CD4-positive, alpha-beta T cell treated with Interleukin-10 for 1 hour (primary cell): ENCODE data around the gene CENPF.
"Not testable (repeated sequence)": the region's sequence is repeated elsewhere in the genome, so short reads cannot be mapped to it uniquely, and the experiment has no call there.

Source experiments
- DNase-seq: peaks from one replicate; pipeline ENCODE4 v3.0.0-alpha.2; 2020

CENPF gene

DNA sequence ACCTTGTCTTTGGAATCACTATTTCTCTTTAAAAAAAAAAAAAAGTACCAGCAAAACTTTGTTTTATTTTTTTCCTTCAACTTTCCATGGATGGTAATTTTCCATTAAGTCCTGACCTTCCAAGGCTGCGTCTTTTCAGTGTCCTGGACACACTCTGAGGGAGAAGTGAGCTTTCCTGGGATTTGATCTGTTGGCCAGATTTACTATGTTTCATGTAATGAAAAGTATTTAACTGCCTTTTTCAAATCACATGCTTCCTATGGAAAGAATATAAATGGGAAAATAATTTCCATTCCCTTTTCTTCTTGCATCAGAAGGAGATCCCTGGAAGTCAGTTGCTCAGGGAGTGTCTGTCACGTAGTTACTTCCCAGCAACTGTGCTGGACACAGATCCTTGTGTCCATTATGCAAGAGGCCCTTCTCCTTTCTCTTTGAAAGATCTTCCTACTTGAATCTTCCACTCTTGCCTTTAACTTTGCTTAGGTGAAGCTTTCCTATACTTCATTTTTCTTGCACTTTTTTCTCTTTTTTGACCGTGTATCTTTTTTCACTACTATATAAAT, 59.3 kb downstream of the CENPF start:
- no peak for DNase-seq

- DNase-seq: no peak
These were observed 61.8 kb downstream of the CENPF start for GRCh38 chr1:214664651-214665433.

DNA sequence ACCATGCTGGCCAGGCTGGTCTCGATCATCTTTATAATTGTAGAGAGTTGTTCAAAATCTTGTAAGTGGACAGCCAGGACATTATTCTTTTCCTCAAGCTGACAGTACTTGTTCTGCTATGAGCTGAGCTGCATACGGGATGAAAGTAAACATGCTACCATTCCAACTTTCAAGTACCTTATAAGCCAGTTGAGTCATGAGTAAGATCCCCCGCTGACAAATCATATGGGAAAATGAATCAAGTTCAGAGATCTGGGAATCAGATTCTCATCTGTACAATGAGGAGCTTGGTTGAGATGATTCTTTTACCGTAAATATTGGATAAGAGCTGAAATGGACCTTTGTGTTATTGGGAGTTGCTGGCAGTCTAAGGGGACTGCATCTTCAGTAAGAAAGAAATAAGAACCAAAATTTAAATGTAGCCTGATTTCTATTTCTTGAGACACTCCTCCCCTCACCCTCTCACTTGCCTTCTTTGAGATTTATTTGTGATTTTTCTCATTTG, 62.7 kb downstream of the CENPF start:
- DNase-seq: no peak

GRCh38 chr1:214666674-214667073, 63.7 kb downstream of the CENPF start:
- no peak for DNase-seq

DNA sequence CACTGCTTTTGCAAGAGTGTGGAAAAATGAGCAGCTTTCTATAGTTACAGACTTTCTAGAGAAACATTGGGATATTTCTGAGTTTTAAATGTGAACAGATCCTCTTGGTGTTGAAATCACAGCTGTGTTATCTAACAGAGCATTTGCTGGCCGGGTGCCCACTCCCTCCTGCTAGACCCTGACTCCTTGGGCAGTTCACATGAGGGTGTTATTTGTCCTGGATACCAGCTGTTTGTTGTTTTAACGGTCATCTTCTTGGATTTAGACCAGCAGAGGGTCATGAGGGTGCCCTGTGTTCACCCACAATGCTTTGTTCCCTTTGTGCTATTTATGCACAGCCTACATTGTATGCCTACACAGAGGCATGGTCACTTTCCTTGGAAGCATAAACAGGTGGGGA, 67.1 kb downstream of the CENPF start:
- no peak for DNase-seq

DNA sequence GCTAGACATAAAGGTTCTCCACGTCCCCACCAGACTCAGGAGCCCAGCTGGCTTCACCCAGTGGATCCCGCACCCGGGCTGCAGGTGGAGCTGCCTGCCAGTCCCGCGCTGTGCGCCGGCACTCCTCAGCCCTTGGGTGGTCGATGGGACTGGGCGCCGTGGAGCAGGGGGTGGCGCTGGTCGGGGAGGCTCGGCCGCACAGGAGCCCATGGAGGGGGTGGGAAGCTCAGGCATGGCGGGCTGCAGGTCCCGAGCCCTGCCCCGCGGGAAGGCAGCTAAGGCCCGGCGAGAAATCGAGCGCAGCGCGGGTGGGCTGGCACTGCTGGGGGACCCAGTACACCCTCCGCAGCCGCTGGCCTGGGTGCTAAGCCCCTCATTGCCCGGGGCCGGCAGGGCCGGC, 70.0 kb downstream of the CENPF start:
- DNase-seq: not testable (repeated sequence)

DNA sequence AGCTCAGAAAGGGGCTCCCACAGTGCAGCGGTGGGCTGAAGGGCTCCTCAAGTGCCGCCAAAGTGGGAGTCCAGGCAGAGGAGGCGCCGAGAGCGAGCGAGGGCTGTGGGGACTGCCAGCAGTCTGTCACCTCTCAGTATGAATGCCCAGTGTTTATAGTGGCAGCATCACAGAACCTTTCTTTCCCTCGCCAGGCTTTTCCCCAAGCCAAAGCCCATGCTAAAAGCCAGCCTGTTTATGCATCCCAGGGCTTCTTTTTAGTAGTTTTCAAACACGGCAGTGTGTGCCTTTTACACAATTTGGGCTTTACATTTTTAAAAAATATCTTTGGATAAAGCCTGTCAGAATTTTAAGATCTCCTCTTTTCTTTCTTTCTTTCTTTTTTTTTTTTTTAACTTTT, 70.6 kb downstream of the CENPF start:
- DNase-seq: no peak

GRCh38 chr1:214675524-214675923, 72.5 kb downstream of the CENPF start:
- not testable (repeated sequence) for DNase-seq

DNA sequence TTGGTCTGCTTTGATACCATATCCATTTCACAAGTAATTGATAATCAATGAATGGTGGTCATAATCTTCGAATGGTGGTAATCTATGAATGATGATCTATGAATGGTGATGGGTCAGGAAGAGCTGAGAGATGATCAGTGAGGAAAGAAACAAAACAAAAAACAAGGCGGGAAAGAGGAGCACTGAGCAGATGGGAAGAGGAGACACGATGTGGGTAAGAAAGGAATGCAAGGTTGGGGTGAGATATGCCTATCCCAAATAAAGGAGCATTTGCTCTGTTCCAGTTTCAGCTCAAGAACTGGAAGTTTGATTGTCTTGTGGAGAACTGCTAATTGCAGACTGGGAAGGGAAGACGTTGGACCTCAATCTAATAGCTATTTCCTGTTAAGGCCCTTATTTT, 73.8 kb downstream of the CENPF start:
- DNase-seq: no peak

- DNase-seq: no peak
These were observed 75.0 kb downstream of the CENPF start for GRCh38 chr1:214677945-214678344.

DNA sequence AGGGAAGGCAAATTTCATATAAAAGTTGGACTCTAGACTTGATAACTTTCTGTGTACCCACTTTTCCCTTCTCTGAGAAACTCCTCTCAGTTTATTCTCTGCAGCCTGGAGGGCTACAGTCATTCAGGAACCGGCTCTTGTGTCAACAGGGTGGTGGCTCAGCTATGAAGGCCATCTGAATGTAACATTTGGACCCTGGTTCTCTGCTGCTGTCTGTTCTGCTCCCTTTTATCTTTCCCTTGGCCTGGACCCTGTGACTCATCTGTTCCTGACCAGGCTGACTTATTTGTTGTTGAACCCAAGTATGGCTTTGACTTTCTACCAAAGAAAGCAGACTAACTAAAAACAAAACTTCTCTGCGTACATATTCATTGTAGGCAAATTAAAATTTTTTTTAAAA, 75.4 kb downstream of the CENPF start:
- no peak for DNase-seq

DNA sequence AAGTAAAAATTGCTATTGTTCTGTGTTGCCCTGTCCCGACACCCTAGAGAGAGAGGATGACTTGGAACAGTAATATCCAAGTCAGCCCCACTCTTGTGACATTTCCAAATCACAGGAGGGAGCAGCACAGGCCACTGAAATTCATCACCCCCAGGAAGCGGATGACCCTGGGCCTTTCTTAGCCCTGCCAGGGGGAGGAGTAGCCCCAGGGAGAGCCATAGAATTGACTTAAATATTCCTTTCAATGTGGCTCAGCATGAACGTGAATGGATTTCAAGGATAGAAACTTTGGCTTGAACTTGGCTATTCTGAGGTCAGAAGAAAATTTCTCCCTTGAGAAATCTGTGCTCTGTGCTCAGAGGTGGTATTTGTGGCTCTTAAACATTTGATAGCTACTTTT, 80.6 kb downstream of the CENPF start:
- no peak for DNase-seq

GRCh38 chr1:214685906-214686305, 82.9 kb downstream of the CENPF start:
- DNase-seq: no peak

DNA sequence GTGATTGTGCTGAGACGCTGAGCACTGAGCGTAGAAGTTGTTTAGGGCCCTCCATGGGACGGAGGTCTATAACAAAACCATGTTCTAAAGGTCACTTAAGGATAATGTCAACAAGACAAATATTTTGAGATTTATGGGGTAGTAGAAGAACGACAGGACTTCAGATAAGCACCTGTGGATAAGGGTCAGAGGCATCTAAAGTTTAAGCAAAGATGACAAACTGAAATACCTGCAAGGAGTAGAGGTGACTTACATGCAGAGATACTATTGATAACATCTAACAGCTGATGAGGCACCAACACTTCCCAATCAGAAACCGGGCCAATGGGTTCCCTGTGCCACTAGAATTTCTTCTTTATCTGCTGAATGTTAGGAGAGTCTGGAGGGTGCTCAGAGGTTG, 83.5 kb downstream of the CENPF start:
- DNase-seq: no peak

DNA sequence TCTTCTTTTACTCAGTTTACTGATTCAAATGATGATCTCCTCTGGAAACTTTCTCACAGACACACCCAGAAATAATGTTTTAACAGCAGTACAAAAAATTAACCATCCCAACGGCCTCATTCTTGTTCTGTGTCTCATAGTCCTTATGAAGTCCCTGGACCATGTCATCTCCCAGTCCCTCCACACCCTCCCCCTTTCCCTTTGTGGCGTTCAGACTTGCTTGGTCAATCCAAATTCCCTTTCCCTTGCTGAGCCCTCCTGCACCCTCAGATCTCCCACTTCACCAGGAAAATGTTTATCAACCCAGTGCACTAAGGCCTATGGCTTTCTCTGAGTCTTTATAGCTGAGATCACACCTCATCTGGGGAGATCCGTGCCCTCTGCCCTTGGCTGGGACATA, 85.9 kb downstream of the CENPF start:
- no peak for DNase-seq

- no peak for DNase-seq
These were observed 91.8 kb downstream of the CENPF start for GRCh38 chr1:214694769-214695168.

GRCh38 chr1:214698559-214698958, 95.6 kb downstream of the CENPF start:
- DNase-seq: no peak

GRCh38 chr1:214700437-214700836, 97.4 kb downstream of the CENPF start:
- DNase-seq: no peak

GRCh38 chr1:214702556-214702955, 99.6 kb downstream of the CENPF start:
- no peak for DNase-seq

GRCh38 chr1:214707306-214708087, 104.5 kb downstream of the CENPF start:
- no peak for DNase-seq

- no peak for DNase-seq
These were observed 105.4 kb downstream of the CENPF start for GRCh38 chr1:214708321-214708955.

DNA sequence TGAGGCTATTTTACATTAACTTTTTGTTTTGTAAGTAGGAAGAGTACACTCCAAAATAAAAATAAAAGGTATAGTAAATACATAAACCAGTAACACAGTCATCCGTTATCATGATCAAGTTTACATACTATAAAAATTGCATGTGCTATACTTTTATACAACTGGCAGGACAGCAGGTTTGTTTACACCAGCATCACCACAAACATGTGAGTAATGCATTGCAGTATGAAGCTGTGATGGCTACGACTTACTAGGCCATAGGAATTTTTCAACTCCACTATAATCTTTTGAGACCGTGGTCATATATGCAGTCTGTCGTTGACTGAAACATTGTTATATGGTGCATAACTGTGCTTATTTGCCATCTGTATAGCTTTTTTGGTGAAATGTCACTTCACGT, 106.2 kb downstream of the CENPF start:
- DNase-seq: no peak

DNA sequence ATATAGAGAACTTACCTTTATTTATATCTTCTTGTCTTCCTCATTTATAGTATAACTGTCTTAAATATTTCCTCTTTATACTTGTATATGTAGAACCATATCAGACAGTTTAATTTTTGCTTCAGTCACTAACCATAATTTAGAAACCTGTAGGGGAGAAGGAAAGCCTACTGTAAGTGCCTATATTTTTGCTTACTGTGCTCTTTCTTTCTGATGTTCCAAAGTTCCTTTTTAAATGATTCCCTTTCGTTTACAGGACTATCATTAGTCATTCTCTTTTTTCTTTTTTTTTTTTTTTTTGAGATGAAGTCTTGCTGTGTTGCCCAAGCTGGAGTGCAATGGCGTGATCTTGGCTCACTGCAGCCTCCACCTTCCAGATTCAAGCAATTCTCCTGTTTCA, 109.7 kb downstream of the CENPF start:
- no peak for DNase-seq
